Activated naive CD8-positive, alpha-beta T cell (primary cell): Measurements from ENCODE around the gene SLC12A8.

Experiments used
- H3K27ac Mint-ChIP-seq: one replicate; pipeline ENCODE4 v1.8.0; 2021; ENCODE audit warnings: mixed read lengths
- H3K27me3 Mint-ChIP-seq: one replicate; pipeline ENCODE4 v1.8.0; 2021; ENCODE audit warnings: mixed read lengths
- H3K36me3 Mint-ChIP-seq: one replicate; pipeline ENCODE4 v1.8.0; 2021; ENCODE audit warnings: mixed read lengths
- H3K4me1 Mint-ChIP-seq: one replicate; pipeline ENCODE4 v1.8.0; 2021; ENCODE audit warnings: low read depth, mixed read lengths
- H3K4me3 Mint-ChIP-seq: one replicate; pipeline ENCODE4 v1.8.0; 2021; ENCODE audit warnings: mild to moderate bottlenecking, mixed read lengths
- H3K9me3 Mint-ChIP-seq: one replicate; pipeline ENCODE4 v1.8.0; 2021; ENCODE audit warnings: low read depth, mixed read lengths

The SLC12A8 gene

GRCh38 chr3:125053304-125053699 lies 159.2 kb downstream of the SLC12A8 start:
- Mint-ChIP-seq H3K4me3 (peak overlapping the region; percentile 93), H3K27me3 (no peaks in the 10 kb centered on the region), H3K36me3 (peaks cover 6% of the 10 kb centered on the region), H3K27ac (peak overlapping the region; percentile 54), H3K9me3 (no peaks in the 10 kb centered on the region), H3K4me1 (peaks cover 67% of the 10 kb centered on the region)

- H3K9me3 Mint-ChIP-seq, result no peaks in the 10 kb centered on the region
- peaks cover 6% of the 10 kb centered on the region for H3K36me3 Mint-ChIP-seq
- H3K27me3 Mint-ChIP-seq, result no peaks in the 10 kb centered on the region
- peaks cover 70% of the 10 kb centered on the region for H3K4me1 Mint-ChIP-seq
- H3K4me3 Mint-ChIP-seq, result peak overlapping the region; percentile 82
- peak overlapping the region; percentile 54 for H3K27ac Mint-ChIP-seq
Measured at GRCh38 chr3:125052624-125053303, 159.8 kb downstream of the SLC12A8 start.

- H3K4me3 Mint-ChIP-seq, result peak overlapping the region; percentile 82
- no peaks in the 10 kb centered on the region for H3K27me3 Mint-ChIP-seq
- no peaks in the 10 kb centered on the region for H3K9me3 Mint-ChIP-seq
- H3K36me3 Mint-ChIP-seq, result peaks cover 8% of the 10 kb centered on the region
- peaks cover 70% of the 10 kb centered on the region for H3K4me1 Mint-ChIP-seq
- H3K27ac Mint-ChIP-seq, result peak overlapping the region; percentile 56
Measured at GRCh38 chr3:125051715-125052581, 160.6 kb downstream of the SLC12A8 start.

GRCh38 chr3:125051205-125051604 lies 161.3 kb downstream of the SLC12A8 start:
- peaks cover 68% of the 10 kb centered on the region for H3K4me1 Mint-ChIP-seq
- no peaks in the 10 kb centered on the region for H3K27me3 Mint-ChIP-seq
- H3K9me3 Mint-ChIP-seq, result no peaks in the 10 kb centered on the region
- peaks cover 10% of the 10 kb centered on the region for H3K36me3 Mint-ChIP-seq
- H3K27ac Mint-ChIP-seq, result peak overlapping the region; percentile 56
- peak overlapping the region; percentile 82 for H3K4me3 Mint-ChIP-seq

- Mint-ChIP-seq H3K4me3 (no peak overlapping the region), H3K36me3 (peaks cover 13% of the 10 kb centered on the region), H3K27me3 (no peaks in the 10 kb centered on the region), H3K4me1 (peaks cover 71% of the 10 kb centered on the region), H3K9me3 (no peaks in the 10 kb centered on the region), H3K27ac (peak overlapping the region; percentile 25)
Measured at GRCh38 chr3:125050488-125051090, 162.0 kb downstream of the SLC12A8 start.

GRCh38 chr3:125048282-125048681 lies 164.3 kb downstream of the SLC12A8 start:
- H3K36me3 Mint-ChIP-seq, result peaks cover 13% of the 10 kb centered on the region
- H3K4me3 Mint-ChIP-seq, result no peak overlapping the region
- H3K4me1 Mint-ChIP-seq, result peaks cover 53% of the 10 kb centered on the region
- no peaks in the 10 kb centered on the region for H3K27me3 Mint-ChIP-seq
- no peaks in the 10 kb centered on the region for H3K9me3 Mint-ChIP-seq
- no peak overlapping the region for H3K27ac Mint-ChIP-seq

- Mint-ChIP-seq H3K27ac (no peak overlapping the region), H3K36me3 (peaks cover 13% of the 10 kb centered on the region), H3K4me3 (no peak overlapping the region), H3K27me3 (no peaks in the 10 kb centered on the region), H3K4me1 (peaks cover 32% of the 10 kb centered on the region), H3K9me3 (no peaks in the 10 kb centered on the region)
Measured at GRCh38 chr3:125045965-125046364, 166.6 kb downstream of the SLC12A8 start.

GRCh38 chr3:125045194-125045593 lies 167.4 kb downstream of the SLC12A8 start:
- peaks cover 9% of the 10 kb centered on the region for H3K36me3 Mint-ChIP-seq
- no peak overlapping the region for H3K27ac Mint-ChIP-seq
- no peaks in the 10 kb centered on the region for H3K9me3 Mint-ChIP-seq
- peaks cover 24% of the 10 kb centered on the region for H3K4me1 Mint-ChIP-seq
- H3K4me3 Mint-ChIP-seq, result no peak overlapping the region
- H3K27me3 Mint-ChIP-seq, result no peaks in the 10 kb centered on the region

GRCh38 chr3:125043599-125044151 lies 168.9 kb downstream of the SLC12A8 start:
- Mint-ChIP-seq H3K9me3 (no peaks in the 10 kb centered on the region), H3K36me3 (peaks cover 7% of the 10 kb centered on the region), H3K4me1 (peaks cover 18% of the 10 kb centered on the region), H3K27ac (no peak overlapping the region), H3K4me3 (no peak overlapping the region), H3K27me3 (no peaks in the 10 kb centered on the region)

GRCh38 chr3:125042725-125043406 lies 169.7 kb downstream of the SLC12A8 start:
- Mint-ChIP-seq H3K9me3 (no peaks in the 10 kb centered on the region), H3K36me3 (peaks cover 7% of the 10 kb centered on the region), H3K4me3 (no peak overlapping the region), H3K4me1 (peaks cover 12% of the 10 kb centered on the region), H3K27me3 (no peaks in the 10 kb centered on the region), H3K27ac (no peak overlapping the region)

- Mint-ChIP-seq H3K4me3 (no peak overlapping the region), H3K27me3 (no peaks in the 10 kb centered on the region), H3K9me3 (peaks cover 5% of the 10 kb centered on the region), H3K4me1 (peaks cover 16% of the 10 kb centered on the region), H3K36me3 (peaks cover 7% of the 10 kb centered on the region), H3K27ac (no peak overlapping the region)
Measured at GRCh38 chr3:125039131-125040100, 173.1 kb downstream of the SLC12A8 start.

- Mint-ChIP-seq H3K36me3 (peaks cover 7% of the 10 kb centered on the region), H3K27me3 (no peaks in the 10 kb centered on the region), H3K4me3 (no peak overlapping the region), H3K27ac (no peak overlapping the region), H3K9me3 (peaks cover 5% of the 10 kb centered on the region), H3K4me1 (peaks cover 19% of the 10 kb centered on the region)
Measured at GRCh38 chr3:125037498-125038150, 174.9 kb downstream of the SLC12A8 start.

- peaks cover 5% of the 10 kb centered on the region for H3K9me3 Mint-ChIP-seq
- peaks cover 9% of the 10 kb centered on the region for H3K36me3 Mint-ChIP-seq
- no peak overlapping the region for H3K4me3 Mint-ChIP-seq
- H3K27me3 Mint-ChIP-seq, result no peaks in the 10 kb centered on the region
- H3K4me1 Mint-ChIP-seq, result peaks cover 27% of the 10 kb centered on the region
- H3K27ac Mint-ChIP-seq, result peak overlapping the region; percentile 18
Measured at GRCh38 chr3:125035217-125035616, 177.3 kb downstream of the SLC12A8 start.
